BJ (cell line): ENCODE data around the gene MAJIN. TPM values are rescaled to one million over a fixed set of nuclear protein-coding genes. Genes with fewer than 3 reads are reported as not detected.

Experiments
- CTCF ChIA-PET: fragments of 350-600 bp; formaldehyde crosslinking; extraction: SDS; loops from one replicate; lab custom pipeline; 2021; ENCODE audit warnings: antibody characterized with exemption, inconsistent platforms; lab: Yijun Ruan, JAX
- POLR2A ChIA-PET: fragments of 300-600 bp; sonication (Branson Sonifier 250); formaldehyde crosslinking; extraction: SDS; loops from one replicate; lab custom pipeline; 2021; ENCODE audit warnings: antibody characterized with exemption; lab: Charles Lee
- DNase-seq: peaks from one replicate; pipeline ENCODE4 v3.0.0-alpha.2; 2011; ENCODE audit warnings: low read depth
- H3K27me3 ChIP-seq: 2 replicates; pipeline ENCODE4 v1.6.0; 2011; ENCODE audit warnings: low read length; ENCODE audit not compliant: control insufficient read depth, insufficient read depth
- H3K36me3 ChIP-seq: 2 replicates; pipeline ENCODE4 v1.5.1; 2011; ENCODE audit warnings: low read length; ENCODE audit not compliant: control insufficient read depth, insufficient read depth
- H3K4me3 ChIP-seq: 2 replicates; pipeline ENCODE4 v1.5.1; 2011; ENCODE audit warnings: low read depth, mild to moderate bottlenecking, control low read depth, low read length
- polyA plus RNA-seq: library from polyadenylated mRNA; depleted of rRNA; stranded (reverse); fragments of >200 nt; gene quantifications from 2 replicates; pipeline ENCODE4 v1.2.3, GENCODE V29; 2011
- TF ChIP-seq, protein P1 (sequence below): IDR thresholded peaks from 2 replicates; pipeline ENCODE4 v1.5.1; 2011; ENCODE audit warnings: low read depth, mild to moderate bottlenecking, control low read depth, inconsistent platforms, low read length, moderate library complexity; ENCODE audit not compliant: insufficient read depth

The MAJIN gene
- polyA plus RNA-seq, 1 experiment: not detected

- Histone ChIP-seq H3K4me3 (no peak overlapping the region), H3K36me3 (peaks cover 22% of the 10 kb centered on the region), H3K27me3 (peaks cover 6% of the 10 kb centered on the region; the same call in 1 of the 2 replicates)
- TF ChIP-seq, protein P1, sequence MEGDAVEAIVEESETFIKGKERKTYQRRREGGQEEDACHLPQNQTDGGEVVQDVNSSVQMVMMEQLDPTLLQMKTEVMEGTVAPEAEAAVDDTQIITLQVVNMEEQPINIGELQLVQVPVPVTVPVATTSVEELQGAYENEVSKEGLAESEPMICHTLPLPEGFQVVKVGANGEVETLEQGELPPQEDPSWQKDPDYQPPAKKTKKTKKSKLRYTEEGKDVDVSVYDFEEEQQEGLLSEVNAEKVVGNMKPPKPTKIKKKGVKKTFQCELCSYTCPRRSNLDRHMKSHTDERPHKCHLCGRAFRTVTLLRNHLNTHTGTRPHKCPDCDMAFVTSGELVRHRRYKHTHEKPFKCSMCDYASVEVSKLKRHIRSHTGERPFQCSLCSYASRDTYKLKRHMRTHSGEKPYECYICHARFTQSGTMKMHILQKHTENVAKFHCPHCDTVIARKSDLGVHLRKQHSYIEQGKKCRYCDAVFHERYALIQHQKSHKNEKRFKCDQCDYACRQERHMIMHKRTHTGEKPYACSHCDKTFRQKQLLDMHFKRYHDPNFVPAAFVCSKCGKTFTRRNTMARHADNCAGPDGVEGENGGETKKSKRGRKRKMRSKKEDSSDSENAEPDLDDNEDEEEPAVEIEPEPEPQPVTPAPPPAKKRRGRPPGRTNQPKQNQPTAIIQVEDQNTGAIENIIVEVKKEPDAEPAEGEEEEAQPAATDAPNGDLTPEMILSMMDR: no peak
- ChIA-PET CTCF (interaction anchor here (1.8 kb wide), 1 partner anchor 78 kb away, joined by 9 read pairs; the partner anchor contains the start of gene ARL2), POLR2A (no interaction called here)
- no peak for DNase-seq
Observed at GRCh38 chr11:64936539-64936938, 35.4 kb downstream of the MAJIN start.

DNA sequence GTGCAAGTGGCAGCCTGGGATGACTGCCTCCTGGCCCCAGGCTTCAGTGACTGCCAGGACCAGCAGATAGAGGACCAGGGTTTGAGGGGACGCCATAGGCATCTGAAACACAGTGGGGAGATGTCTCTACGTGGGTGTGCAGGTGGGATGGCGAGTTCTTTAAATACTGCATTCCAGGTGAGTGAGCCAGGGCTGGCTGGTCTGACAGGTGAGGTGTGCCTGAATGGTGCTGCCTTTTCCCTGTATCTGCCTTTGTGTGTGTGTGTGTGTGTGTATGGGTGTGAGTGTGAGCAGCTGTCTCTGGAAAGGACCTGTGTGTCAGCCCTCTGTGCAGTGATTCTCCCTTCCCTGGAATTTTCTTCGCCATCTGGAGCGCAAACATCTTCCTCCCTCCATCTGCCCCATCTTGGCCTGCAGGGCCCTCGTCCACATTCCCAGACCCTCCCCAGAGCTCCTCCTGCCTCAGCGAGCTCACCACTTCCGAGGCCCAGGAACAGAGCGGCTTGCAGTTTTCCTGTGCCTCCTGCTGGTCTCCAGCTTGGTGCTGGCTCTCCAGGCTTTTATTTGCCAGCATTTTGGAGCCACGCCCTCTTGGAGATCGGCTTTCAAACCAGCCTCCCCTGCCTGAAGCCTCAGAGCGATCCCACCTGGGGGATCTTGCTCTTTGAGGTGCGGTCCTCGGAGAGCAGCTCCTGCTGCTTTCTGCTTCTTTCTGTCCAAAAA is 36.4 kb downstream of the MAJIN start, which contains the start of gene GPHA2:
Gene GPHA2 (minus strand): TSS at position 535 of the 723 bp plus-strand sequence. CDS start 433 bp downstream, at position 102.
- no peak for DNase-seq
- POLR2A ChIA-PET: no interaction called here

DNA sequence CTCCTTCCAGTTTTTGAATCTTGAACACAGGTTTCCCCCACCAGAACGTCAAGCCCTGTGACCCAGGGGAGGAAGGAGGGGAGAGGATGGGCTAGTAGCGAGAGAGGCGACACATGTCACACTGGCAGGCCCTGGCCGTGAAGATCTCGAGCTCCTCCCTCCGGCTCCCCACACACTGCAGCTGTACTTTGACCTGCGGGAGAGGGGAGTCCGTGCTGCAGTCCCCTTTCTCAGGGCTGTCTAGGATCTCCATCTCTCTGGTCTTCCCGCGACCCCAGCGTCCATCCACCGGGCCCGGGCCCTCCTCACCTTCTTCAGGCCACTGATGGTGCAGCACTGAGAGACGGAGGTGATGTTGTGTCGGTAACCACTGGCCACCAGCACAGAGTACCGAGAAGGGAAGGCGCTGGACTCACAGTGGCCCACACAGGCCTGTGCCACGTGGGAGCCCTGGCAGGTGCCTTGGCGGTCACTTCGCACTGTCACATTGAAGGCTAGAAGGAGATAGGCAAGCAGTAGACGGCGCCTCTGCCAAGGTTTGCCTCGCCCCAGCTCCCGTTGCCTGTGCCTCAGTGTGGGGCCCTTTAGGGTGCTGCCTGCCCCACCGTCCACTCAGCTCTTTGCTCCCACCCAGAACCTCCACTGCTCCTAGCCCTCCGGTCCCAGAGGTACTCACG is 37.1 kb downstream of the MAJIN start:
- no peak for DNase-seq
- CTCF ChIA-PET: interaction anchor here (1.5 to 1.7 kb wide), 2 partner anchors 9 to 183 kb away, joined by 4 read pairs; partner anchors contain the start of gene ZNHIT2
- Histone ChIP-seq H3K4me3 (no peak overlapping the region), H3K27me3 (peaks cover 4% of the 10 kb centered on the region; the same call in 1 of the 2 replicates), H3K36me3 (peaks cover 32% of the 10 kb centered on the region)
- TF ChIP-seq, protein P1: no peak
- POLR2A ChIA-PET: no interaction called here

More for the DNA sequence above, 36.4 kb downstream of the MAJIN start, which contains the start of gene GPHA2:
- peaks cover 26% of the 10 kb centered on the region for H3K36me3 ChIP-seq
- H3K27me3 ChIP-seq: peaks cover 6% of the 10 kb centered on the region; the same call in 1 of the 2 replicates
- TF ChIP-seq, protein P1: peak; percentile 28; the same call in 1 of the 2 replicates
- no peak within 1 kb of the TSS for H3K4me3 ChIP-seq
- CTCF ChIA-PET: interaction anchor here (1.5 to 1.8 kb wide), 3 partner anchors 8 to 182 kb away, joined by 4 to 9 read pairs (median 4); partner anchors contain the start of genes ARL2 and ZNHIT2

GRCh38 chr11:64933935-64934681 is 37.8 kb downstream of the MAJIN start:
- H3K36me3 ChIP-seq: peaks cover 32% of the 10 kb centered on the region
- CTCF ChIA-PET: interaction anchor here (1.5 to 1.7 kb wide), 2 partner anchors 10 to 183 kb away, joined by 4 read pairs; partner anchors contain the start of gene ZNHIT2
- TF ChIP-seq, protein P1: no peak
- H3K27me3 ChIP-seq: 0 out of 2 replicates have a peak, but pooled peaks cover 2% of the 10 kb centered on the region
- no peak for DNase-seq
- H3K4me3 ChIP-seq: no peak overlapping the region
- POLR2A ChIA-PET: no interaction called here
